Left forelimb (tissue), 1 donor: Measurements from ENCODE around the gene HILPDA.
A peak's percentile ranks its signal among the peaks of the same experiment; 100 is the strongest.
"Not testable (repeated sequence)": the region's sequence is repeated elsewhere in the genome, so short reads cannot be mapped to it uniquely, and the experiment has no call there.

ENCODE experiments used
- DNase-seq: peaks from one replicate; pipeline ENCODE4 v3.0.0-alpha.2; 2018; ENCODE audit warnings: low spot score

Gene HILPDA

DNA sequence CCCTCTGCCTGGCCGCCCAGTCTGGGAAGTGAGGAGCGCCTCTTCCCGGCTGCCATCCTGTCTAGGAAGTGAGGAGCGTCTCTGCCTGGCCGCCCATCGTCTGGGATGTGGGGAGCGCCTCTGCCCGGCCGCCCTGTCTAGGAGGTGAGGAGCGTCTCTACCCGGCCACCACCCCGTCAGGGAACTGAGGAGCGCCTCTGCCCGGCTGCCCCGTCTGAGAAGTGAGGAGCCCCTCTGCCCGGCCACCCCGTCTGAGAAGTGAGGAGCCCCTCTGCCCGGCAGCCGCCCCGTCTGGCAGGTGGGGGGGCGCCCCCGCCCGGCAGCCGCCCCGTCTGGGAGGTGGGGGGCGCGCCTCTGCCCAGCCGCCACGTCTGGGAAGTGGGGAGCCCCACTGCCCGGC, 7.7 kb downstream of the HILPDA start:
- DNase-seq: not testable (repeated sequence)

DNA sequence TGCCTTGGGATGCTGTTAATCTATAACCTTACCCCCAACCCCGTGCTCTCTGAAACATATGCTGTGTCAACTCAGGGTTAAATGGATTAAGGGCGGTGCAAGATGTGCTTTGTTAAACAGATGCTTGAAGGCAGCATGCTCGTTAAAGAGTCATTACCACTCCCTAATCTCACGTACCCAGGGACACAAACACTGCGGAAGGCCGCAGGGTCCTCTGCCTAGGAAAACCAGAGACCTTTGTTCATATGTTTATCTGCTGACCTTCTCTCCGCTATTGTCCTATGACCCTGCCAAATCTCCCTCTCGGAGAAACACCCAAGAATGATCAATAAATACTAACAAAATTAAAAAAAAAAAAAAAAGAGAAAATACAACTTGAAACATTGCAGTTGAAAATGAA, 8.3 kb downstream of the HILPDA start:
- DNase-seq: not testable (repeated sequence)

DNA sequence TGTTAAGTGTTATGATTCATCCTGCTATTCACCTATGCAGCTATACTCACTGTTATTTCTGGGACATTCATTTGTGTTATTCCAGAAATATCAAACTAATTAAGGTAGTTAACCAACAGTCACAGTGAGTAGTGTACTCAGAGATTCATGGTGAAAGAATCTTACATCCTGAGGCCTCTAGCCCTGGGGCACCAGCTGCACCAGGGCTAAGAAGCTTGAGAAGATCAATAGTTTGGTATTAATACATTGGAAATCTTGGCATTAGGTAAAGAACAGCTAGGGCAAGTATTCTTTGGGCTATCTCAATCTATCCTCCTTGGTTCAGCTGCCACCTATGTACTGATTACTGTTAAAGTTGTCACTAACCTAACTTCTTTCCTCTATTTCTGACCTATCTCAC, 11.2 kb downstream of the HILPDA start:
- not testable (repeated sequence) for DNase-seq

DNA sequence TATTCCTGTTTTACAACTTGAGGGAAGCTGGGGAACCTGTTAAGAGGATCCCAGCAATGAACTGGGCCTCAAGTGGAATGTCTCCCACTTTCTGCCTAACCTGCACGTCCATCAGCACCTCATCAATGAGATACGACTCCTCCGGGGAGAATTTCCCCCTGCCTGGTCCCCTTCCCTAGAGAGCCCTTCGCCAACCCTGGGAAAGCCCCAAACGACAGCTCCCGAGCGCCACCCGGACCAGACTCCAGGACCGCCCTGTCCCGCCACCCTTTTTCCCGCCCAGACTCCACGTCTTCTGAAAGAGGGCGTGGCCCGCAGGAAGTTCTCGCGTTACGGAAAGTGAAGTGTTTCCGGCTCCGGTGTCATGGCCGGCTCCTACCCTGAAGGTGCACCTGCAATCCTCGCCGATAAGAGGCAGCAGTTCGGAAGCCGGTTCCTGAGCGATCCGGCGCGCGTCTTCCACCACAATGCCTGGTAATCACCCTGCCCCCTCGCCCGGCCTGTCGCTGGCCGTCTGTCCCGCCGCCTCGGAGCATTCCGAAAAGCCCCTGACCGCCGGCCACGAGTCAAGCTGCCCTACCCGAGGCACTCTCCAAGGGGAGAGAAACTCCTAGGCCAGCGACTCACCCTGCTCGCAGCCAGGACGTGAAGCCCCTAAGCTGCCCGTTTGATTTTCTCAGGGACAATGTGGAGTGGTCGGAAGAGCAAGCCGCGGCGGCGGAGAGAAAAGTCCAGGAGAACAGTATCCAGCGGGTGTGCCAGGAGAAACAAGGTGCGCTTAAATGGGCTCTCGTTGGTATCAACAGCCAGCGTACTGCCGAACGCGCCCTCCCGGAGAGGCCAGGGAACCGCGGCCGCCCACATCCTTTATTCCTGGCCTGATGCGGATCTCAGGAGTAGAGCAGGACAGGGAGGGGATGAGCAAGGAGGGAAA, 21.0 kb downstream of the HILPDA start, which contains the start of gene METTL2B:
Gene METTL2B (plus strand): TSS at position 347 of the 934 bp plus-strand sequence. CDS start 18 bp downstream, at position 365.
- DNase-seq: peak; percentile 93

DNA sequence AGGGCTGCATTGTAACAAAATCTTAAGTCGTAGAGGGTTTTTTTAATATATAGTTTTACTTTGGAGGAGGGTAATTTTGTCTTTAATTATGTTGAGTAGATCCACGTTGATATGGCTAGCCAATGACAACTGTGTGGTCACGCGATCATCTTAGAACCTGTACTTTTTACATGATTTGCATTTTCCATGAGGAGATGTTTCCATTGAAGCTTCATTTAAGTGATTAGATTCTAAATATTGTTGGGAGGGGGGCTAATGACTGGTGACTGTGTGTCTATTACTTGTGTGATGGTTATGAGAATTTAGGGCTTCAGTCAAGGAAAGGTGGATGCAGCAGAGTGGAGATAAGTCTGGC, 21.6 kb downstream of the HILPDA start:
- DNase-seq: not testable (repeated sequence)

DNA sequence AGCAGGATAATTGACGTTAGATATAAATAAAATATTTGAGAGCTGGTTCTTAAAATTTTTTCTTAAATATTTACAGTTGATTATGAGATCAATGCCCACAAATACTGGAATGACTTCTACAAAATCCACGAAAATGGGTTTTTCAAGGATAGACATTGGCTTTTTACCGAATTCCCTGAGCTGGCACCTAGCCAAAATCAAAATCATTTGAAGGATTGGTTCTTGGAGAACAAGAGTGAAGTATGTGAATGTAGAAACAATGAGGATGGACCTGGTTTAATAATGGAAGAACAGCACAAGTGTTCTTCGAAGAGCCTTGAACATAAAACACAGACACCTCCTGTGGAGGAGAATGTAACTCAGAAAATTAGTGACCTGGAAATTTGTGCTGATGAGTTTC, 23.4 kb downstream of the HILPDA start:
- DNase-seq: not testable (repeated sequence)

DNA sequence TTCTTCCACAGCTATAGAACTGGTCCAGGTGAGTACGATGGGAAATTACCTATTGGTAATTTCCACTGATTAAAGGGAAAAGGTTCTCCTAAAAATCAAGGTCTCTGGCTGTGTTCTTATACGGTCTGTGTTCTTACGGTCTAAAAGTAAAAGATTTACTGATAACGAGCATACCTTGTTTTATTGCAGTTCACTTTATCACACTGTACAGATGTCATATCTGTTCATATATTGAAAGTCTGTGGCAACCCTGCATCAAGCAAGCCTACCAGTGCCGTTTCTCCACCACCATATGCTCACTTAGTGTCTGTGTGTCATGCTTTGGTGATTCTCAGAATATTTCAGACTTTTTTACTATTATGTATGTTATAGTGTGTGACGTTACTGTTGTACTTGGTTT, 32.5 kb downstream of the HILPDA start:
- not testable (repeated sequence) for DNase-seq

DNA sequence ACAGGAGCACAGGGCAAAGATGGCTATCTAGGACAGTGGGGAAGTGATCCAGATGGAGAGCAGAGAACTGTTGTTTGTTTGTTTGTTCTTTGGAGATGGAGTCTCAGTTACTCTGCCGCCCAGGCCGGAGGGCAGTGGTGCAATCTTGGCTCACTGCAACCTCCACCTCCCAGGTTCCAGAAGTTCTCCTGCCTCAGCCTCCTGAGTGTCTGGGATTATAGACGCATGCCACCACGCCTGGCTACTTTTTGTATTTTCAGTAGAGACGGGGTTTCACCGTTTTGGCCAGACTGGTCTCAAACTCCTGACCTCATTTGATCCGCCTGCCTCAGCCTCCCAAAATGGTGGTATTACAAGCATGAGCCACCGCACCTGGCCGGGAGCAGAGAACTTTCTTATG, 41.7 kb downstream of the HILPDA start:
- no peak for DNase-seq

DNA sequence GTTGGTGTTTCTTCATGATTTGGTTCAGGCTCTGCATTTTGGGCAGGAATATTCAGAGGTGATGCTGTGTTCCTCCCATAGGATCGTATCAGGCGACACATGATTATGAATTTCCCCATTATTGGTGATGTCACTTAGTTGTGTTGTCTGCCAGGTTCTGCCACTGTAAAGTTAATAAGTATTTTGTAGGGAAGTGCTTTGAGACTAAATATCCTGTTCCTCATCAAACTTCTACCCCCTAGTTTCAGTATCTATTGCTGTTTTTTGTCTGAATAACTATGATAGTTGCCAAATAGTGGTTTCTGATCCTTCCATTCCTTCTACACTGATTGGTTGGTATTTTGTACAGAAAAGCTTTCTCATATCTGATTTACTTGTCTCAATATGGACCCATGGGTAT, 49.7 kb downstream of the HILPDA start:
- DNase-seq: not testable (repeated sequence)

DNA sequence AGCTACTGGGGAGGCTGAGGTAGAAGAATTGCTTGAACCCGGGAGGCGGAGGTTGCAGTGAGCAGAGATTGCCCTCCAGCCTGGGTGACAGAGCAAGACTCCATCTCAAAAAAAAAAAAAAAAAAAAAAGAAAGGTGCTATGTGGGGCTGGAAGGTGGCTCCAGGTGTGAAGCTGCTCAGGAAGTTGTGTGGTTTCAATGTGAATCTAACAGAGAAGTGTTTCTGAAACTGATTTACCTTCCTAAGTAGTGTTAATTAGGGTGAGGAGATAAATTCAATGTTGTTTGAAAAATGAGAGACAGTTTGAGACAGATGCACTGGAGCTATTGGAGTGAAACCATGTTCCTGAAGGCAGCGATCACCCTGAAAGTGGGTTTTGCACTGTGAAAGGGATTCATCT, 51.1 kb downstream of the HILPDA start:
- not testable (repeated sequence) for DNase-seq

DNA sequence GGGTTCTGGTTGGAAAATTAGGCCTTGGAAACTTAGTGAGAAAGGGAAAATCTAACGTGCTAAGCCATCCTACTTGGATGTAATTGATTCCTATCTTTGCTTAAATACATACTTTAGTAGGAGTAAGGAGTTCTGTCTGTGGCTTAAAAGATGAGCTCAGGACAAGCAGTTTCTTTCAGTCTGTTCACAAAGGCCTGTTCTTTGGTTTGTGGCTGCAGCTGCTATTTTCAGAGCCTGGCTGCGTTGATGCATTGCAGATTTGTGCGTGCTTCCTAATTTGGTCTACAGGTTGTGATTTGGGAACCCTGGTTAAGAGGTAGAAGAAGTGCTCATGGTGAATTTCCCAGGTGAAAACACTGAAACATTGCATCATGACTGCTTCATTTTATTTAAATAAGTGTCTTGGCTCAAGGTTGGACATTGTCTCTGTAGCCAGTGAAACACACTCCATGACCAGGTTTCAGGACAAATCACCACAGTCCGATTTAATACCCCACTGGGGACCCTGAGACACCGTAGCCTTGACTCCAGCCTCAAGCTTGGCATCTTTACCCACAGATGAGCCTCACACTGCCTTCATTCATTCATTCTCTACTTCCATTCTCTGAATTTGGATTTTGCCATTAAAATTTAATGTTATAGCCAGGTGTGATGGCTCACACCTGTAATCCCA, 51.8 kb downstream of the HILPDA start:
- DNase-seq: not testable (repeated sequence)
